SIG-M5 (cell line): Measurements from ENCODE around the gene NEK2.
"Not testable (repeated sequence)": the region's sequence is repeated elsewhere in the genome, so short reads cannot be mapped to it uniquely, and the experiment has no call there.

Source experiments
- DNase-seq: peaks from one replicate; lab custom pipeline; 2025; lab: John Stamatoyannopoulos, UW

The NEK2 gene

DNA sequence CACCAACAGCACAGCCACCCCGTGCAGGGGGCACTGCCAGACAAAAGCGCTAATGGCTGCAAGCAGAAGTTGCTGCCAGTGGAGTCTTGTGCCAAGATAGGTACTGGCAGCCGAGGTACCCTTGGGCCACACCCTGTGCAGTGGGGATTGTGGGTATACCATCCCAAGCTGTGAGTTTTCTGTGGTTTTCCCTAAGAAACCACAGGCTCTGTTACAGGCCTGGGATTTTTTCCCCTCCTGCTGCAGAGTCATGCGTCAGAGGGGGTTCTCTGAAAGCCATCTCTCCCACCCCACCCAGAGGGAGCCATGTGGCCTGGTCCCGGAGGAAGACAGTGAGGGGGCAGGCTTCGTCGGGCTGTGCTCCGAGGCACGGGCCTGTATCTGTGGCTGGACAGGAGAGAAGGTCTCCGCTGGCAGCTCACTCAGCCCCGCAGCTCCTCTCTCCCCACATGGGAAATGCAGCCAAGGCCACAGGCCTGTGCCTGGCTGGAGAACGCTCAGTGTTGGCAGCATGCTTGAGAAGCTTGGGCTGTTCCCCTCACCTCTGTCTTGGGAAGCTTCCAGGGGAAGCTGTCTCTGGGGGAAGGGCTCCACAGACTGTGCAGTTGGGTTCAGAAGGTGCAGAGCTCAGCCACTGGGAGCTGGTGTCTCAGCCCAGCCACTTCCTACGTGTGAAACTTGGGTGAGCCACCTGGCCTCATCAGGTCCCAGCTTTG lies 42.5 kb downstream of the NEK2 start:
- DNase-seq, result no peak

- no peak for DNase-seq
These were observed 43.2 kb downstream of the NEK2 start for GRCh38 chr1:211632117-211632807.

DNA sequence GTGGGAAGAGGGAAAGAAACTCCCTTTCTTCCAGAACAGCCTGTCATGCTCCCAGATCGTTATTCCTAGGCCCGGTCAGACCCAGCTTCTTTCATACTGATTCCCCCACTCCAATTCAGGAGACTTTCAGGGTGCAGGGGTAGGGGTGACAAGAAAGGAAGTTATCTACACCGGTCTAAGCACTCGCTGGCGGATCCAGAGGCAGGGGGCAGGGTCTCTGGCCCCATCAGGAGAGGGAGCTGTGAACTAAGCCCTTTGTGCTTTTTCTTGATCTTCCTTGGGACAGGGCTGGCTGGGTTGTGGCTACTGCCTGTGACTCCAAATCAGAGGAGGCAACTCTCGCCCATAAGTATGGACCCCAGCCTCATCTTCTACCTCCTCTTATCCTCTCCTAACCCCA lies 44.3 kb downstream of the NEK2 start:
- DNase-seq, result no peak

- DNase-seq, result no peak
These were observed 45.0 kb downstream of the NEK2 start for GRCh38 chr1:211630236-211631081.

DNA sequence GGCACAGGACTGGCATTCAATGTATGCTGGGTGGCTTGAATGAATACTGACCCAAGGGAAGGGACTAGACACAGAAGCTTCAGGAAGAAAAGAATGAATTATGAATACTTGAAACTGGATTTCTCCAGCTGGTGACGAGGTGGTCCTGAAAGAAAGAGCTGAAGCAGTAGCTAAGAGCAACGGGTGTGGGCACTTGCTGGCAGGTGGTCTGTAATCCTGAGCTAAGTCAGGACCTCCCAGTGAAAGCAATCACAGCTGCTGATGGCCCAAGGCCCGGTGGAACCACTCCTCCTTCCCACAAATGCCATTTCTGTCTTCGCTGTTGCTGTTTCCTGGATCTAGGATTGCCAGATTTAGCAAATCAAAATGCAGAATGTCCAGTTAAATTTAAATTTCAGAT lies 47.0 kb downstream of the NEK2 start:
- DNase-seq, result no peak

GRCh38 chr1:211627259-211627658 lies 48.2 kb downstream of the NEK2 start:
- no peak for DNase-seq

GRCh38 chr1:211625866-211626265 lies 49.6 kb downstream of the NEK2 start:
- not testable (repeated sequence) for DNase-seq

DNA sequence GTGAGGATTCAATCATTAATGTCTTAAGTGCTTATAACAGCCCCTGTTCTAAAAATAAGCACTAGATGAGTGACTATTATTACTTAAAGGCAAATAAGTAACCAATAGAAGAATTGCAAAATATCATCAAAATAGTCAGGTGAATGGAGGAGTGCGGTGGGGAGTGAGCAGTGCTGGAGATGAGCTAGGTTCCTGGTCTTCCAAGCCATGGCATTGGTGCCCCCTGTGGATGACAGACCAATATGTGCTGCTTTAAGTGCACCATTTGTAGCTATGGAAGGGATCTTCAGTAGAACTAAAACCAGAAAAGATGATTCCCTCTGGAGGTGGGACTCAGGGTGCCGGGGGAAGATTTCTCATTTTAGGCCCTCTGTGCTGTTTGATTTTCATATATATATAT lies 50.4 kb downstream of the NEK2 start:
- DNase-seq, result no peak

- DNase-seq, result no peak
These were observed 51.9 kb downstream of the NEK2 start for GRCh38 chr1:211623515-211623914.

DNA sequence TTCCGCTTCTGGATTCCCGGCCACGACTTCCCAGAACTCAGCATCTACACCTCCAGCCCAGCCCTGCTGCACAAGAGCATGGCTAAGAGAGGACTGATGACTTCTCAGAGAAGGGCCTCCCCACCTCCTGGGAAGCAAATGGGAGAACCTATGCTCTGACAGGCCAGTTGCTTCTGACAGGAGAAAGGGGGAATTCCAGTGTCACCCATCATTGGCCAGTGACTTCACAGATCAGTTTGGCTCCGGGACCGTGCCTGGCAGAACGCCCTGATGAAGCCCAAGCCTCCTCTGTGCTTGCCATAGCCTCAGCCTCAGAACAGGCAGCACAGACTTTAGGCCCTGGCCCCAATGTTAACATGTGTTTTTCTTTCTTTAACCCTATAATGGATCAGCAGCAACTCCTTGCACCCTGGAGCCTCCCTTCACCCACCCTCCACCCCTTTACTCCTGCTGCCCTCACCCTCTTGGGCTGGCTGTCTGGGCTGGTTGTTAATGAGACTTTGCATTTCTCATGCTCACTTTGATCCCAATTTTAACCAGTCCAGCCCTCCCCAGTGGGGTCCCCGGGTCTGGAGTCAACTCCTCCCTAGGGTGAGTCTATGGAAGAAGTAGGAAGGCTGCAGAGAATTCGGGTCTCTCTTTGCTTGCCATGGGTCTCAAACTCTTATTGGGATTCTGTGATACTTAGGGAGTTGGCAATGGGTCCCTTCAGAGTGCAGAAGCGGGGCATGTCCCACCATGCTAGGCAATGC lies 53.8 kb downstream of the NEK2 start:
- DNase-seq, result no peak

DNA sequence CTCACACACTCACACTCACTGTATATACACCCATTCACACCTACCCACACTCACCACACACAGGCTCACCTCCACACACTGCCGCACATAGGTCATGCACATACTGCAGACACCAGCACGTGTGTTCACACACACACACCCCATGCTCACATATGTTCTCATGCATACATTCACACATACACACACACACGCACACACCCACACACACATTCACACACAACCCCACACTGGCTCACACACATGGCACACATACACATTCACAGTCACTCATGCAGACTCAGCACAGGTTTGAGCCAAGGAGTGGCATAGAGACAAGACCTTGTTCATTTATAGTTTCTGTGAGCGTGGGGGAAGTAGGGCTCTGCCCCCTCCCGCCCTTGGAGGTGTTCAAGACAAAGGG lies 55.3 kb downstream of the NEK2 start:
- no peak for DNase-seq

DNA sequence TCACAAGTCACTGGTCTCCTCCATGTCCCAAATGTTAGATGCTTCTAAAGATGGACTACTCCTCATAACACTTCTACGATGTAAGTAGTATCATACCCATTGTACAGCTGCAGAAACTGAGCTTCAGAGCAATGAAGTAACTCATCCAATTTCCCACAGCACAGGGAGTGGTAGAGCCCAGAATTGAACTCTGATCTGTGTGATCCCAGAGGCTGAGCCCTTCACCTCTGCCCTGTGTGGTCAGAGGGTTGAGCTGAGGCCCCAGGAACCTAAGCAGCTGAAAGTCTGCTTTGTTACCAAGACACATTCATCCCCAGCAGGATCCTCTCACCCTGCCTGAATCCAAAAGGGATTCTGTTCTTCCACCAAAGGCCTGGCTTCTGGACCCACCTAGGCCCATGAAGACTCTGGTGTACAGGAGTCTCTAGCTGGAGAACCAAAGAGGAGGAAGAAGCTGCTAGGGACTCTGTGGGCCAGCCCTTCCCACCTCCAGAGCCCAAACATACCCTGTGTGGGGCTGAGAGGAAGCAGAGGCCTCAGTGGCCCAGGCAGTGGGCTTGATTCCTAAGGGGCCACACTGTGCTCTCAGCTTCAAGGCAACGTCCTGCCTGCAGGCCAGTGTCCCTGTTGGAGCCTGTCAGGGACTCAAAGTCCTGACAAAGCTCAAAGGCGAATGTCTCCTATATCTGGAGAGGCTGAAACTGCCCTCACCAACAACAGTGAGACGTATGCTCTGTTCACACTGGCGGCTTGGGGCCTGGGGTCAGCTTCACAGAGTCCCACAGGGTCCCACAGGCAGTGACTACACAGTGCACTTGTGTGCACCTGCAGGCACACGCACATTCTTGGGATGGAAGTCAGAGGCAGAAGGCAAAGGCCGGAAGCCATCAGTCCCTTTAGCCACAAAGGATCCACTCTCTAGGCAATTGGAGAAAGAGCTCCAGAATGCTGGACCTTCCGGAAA lies 56.1 kb downstream of the NEK2 start:
- no peak for DNase-seq

- DNase-seq, result no peak
These were observed 58.5 kb downstream of the NEK2 start for GRCh38 chr1:211616965-211617297.

- no peak for DNase-seq
These were observed 59.0 kb downstream of the NEK2 start for GRCh38 chr1:211616231-211616964.

DNA sequence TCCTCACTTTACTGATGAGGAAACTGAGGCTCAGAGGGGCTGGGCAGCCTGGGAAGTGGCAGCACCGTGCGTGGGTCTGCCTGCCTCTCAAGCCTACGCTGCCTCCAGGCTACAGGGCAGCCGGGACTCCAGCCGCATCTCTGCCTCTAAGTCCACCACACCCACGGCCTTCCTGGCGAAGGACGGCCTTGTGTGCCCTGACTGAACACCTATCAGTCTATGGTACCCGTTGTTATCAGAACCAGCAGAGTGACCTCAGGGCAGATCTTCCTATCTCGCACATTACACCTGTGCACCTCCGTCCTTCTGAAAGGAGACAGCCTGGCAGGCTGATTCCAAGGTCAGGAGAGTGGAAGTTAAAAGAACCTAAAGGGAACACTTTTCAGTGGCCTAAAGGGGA lies 60.8 kb downstream of the NEK2 start:
- DNase-seq, result no peak

GRCh38 chr1:211613951-211614350 lies 61.5 kb downstream of the NEK2 start:
- DNase-seq, result no peak

DNA sequence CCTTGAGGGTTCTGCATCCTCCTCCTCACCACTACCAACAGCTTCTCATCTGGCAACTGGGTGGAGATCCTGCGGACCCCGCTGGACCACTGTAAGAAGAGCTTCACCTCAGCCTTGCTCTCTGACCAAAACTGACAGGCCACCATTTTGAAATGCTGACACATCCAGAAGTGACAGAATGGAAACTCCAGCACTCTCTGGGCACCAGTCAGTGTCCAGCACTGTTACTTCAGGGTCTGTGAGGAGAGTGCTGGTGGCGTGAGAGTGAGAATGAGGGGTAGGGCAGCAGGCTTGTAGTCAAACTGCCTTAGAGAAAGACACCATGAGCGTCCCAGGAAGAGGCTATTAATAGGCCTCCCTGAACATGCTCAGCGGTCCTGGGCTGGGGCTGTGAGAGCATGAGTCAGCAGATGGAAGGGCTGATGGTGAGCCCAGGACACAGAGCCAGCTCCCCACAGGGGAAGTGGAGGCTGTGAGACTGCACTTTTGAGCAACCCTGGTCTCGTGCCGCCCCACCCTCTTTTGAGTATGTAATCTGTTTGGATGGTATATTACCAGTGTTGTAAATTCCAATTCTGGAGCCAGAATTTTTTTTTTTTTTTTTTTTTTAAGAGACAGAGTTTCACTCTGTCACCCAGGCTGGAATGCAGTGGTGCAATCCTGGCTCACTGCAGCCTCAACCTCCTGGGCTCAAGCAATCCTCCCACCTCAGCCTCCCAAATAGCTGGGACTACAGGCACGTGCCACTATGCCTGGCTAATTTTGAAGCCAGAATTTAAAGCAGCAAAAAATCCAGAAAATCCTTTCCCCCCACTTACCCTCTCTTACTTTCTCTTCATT lies 62.1 kb downstream of the NEK2 start:
- DNase-seq, result peak; percentile 90

- no peak for DNase-seq
These were observed 62.7 kb downstream of the NEK2 start for GRCh38 chr1:211612786-211613107.
